Smooth muscle cell (in vitro differentiated cells): ENCODE measurements around the gene CDKL1. TPM values are rescaled to one million over a fixed set of nuclear protein-coding genes. Genes with fewer than 3 reads are reported as not detected.

Experiments
- DNase-seq: peaks from one replicate; lab custom pipeline; 2025; ENCODE audit not compliant: unreplicated experiment; lab: John Stamatoyannopoulos, UW
- H2AFZ ChIP-seq: fragments of 200-600 bp; sonication (generic); 2 replicates; pipeline ENCODE4 v1.6.0; 2016; ENCODE audit warnings: antibody characterized with exemption, low read depth, mild to moderate bottlenecking
- H3F3A ChIP-seq: fragments of 200-600 bp; sonication (generic); 2 replicates; pipeline ENCODE4 v1.6.0; 2017; ENCODE audit warnings: antibody characterized with exemption, low read depth
- H3K27ac ChIP-seq: fragments of 200-600 bp; sonication (generic); 2 replicates; pipeline ENCODE4 v1.5.1; 2016; ENCODE audit warnings: low read depth, mild to moderate bottlenecking
- H3K27me3 ChIP-seq: fragments of 200-600 bp; sonication (generic); 2 replicates; pipeline ENCODE4 v1.6.1; 2016; ENCODE audit warnings: low read depth, mild to moderate bottlenecking
- H3K36me3 ChIP-seq: fragments of 200-600 bp; sonication (generic); 2 replicates; pipeline ENCODE4 v1.5.1; 2016; ENCODE audit warnings: low read depth
- H3K4me1 ChIP-seq: fragments of 200-600 bp; sonication (generic); 2 replicates; pipeline ENCODE4 v1.5.1; 2016; ENCODE audit warnings: low read depth
- H3K4me2 ChIP-seq: fragments of 200-600 bp; sonication (generic); 2 replicates; pipeline ENCODE4 v1.6.0; 2016; ENCODE audit warnings: mild to moderate bottlenecking
- H3K4me3 ChIP-seq: fragments of 200-600 bp; sonication (generic); 2 replicates; pipeline ENCODE4 v1.5.1; 2016; ENCODE audit warnings: mild to moderate bottlenecking
- H3K79me2 ChIP-seq: fragments of 200-600 bp; sonication (generic); 2 replicates; pipeline ENCODE4 v1.6.0; 2016; ENCODE audit warnings: low read depth, mild to moderate bottlenecking
- H3K9ac ChIP-seq: fragments of 200-600 bp; sonication (generic); 2 replicates; pipeline ENCODE4 v1.6.0; 2016; ENCODE audit warnings: low read depth
- H3K9me3 ChIP-seq: fragments of 200-600 bp; sonication (generic); replicated peaks from 2 replicates; pipeline ENCODE4 v1.5.1; 2016; ENCODE audit warnings: low read depth
- H4K20me1 ChIP-seq: fragments of 200-600 bp; sonication (generic); 2 replicates; pipeline ENCODE4 v1.6.0; 2016; ENCODE audit warnings: low read depth
- CTCF ChIP-seq: fragments of 200-600 bp; sonication (generic); IDR thresholded peaks from 2 replicates; pipeline ENCODE4 v1.5.1; 2017; ENCODE audit warnings: borderline replicate concordance, mild to moderate bottlenecking, antibody characterized with exemption; ENCODE audit not compliant: insufficient read depth, poor library complexity, severe bottlenecking
- WGBS: methylation state at CpG from one replicate; pipeline ENCODE4 v1.1.7; 2016; ENCODE audit warnings: low lambda C conversion rate; 5-methylcytosine and 5-hydroxymethylcytosine counted together
- polyA plus RNA-seq: library from polyadenylated mRNA; unstranded; fragments of >200 nt; fragmentation: Nextera tagmentation; extraction: Ambion mirVana; gene quantifications from 2 replicates; pipeline ENCODE4 v1.2.1, GENCODE V29; 2016
- total RNA-seq: library from RNA; depleted of rRNA; stranded (reverse); fragments of >200 nt; gene quantifications from 2 replicates; pipeline ENCODE4 v1.2.3, GENCODE V29; 2014

Gene CDKL1
- total and polyA plus RNA-seq, 2 experiments from 2014 or later, result 1.6 to 4.9 TPM

DNA sequence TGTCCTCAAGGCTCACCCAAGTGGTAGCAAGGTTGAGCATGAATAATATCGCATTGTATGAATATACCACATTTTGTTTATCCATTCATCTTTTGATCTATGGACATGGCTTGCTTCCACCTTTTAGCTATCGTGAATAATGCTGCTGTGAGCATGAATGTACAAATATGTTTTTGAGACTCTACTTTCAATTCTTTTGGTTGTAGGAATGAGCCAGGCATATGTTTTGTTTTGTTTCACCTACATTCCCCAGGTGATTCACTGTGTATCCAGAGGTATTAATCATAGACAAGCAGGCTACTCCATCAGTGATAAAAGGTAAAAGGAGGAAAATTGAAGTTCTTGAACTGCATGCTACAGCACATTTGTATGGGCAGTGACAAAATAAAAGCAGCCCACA, 35.8 kb downstream of the CDKL1 start:
- no peaks in the 10 kb centered on the region for H3K36me3 ChIP-seq
- no peak overlapping the region for H3K4me2 ChIP-seq
- DNase-seq, result no peak
- H3K9ac ChIP-seq, result no peak overlapping the region
- H3K9me3 ChIP-seq, result no peaks in the 10 kb centered on the region
- WGBS, result 93% methylated on average over 2 of the region's 2 CpGs
- H3K4me3 ChIP-seq, result no peak overlapping the region
- H3K27me3 ChIP-seq, result no peaks in the 10 kb centered on the region
- H3F3A ChIP-seq, result no peaks in the 10 kb centered on the region
- H3K27ac ChIP-seq, result no peak overlapping the region
- TF ChIP-seq CTCF, result no peak
- H2AFZ ChIP-seq, result no peak overlapping the region
- H3K4me1 ChIP-seq, result no peaks in the 10 kb centered on the region
- no peaks in the 10 kb centered on the region for H3K79me2 ChIP-seq
- H4K20me1 ChIP-seq, result no peaks in the 10 kb centered on the region

- WGBS, result 99% methylated on average over 3 of the region's 3 CpGs
- Histone ChIP-seq H3K9ac (no peak overlapping the region), H3K4me1 (no peaks in the 10 kb centered on the region), H3K79me2 (no peaks in the 10 kb centered on the region), H3K9me3 (no peaks in the 10 kb centered on the region), H3F3A (no peaks in the 10 kb centered on the region), H3K4me3 (no peak overlapping the region), H3K27ac (no peak overlapping the region), H3K36me3 (no peaks in the 10 kb centered on the region), H3K4me2 (no peak overlapping the region), H3K27me3 (no peaks in the 10 kb centered on the region), H4K20me1 (no peaks in the 10 kb centered on the region), H2AFZ (no peak overlapping the region)
- DNase-seq, result no peak
- TF ChIP-seq CTCF, result no peak
Measured at GRCh38 chr14:50360093-50360492, 36.6 kb downstream of the CDKL1 start.

GRCh38 chr14:50359631-50360030, 37.0 kb downstream of the CDKL1 start:
- Histone ChIP-seq H3K27ac (no peak overlapping the region), H2AFZ (no peak overlapping the region), H3F3A (no peaks in the 10 kb centered on the region), H3K9me3 (no peaks in the 10 kb centered on the region), H3K27me3 (no peaks in the 10 kb centered on the region), H3K9ac (no peak overlapping the region), H4K20me1 (no peaks in the 10 kb centered on the region), H3K36me3 (no peaks in the 10 kb centered on the region), H3K4me3 (no peak overlapping the region), H3K4me2 (no peak overlapping the region), H3K79me2 (no peaks in the 10 kb centered on the region), H3K4me1 (no peaks in the 10 kb centered on the region)
- DNase-seq, result no peak
- no peak for TF ChIP-seq CTCF
- WGBS, result 95% methylated on average over 5 of the region's 5 CpGs

GRCh38 chr14:50357753-50358395, 38.8 kb downstream of the CDKL1 start:
- no peaks in the 10 kb centered on the region for H3K36me3 ChIP-seq
- no peaks in the 10 kb centered on the region for H3K27me3 ChIP-seq
- H4K20me1 ChIP-seq, result no peaks in the 10 kb centered on the region
- no peak overlapping the region for H3K27ac ChIP-seq
- H3K4me2 ChIP-seq, result no peak overlapping the region
- no peaks in the 10 kb centered on the region for H3K4me1 ChIP-seq
- H3K79me2 ChIP-seq, result no peaks in the 10 kb centered on the region
- no peaks in the 10 kb centered on the region for H3K9me3 ChIP-seq
- H3K4me3 ChIP-seq, result no peak overlapping the region
- DNase-seq, result no peak
- no peak overlapping the region for H3K9ac ChIP-seq
- 85% methylated on average over 4 of the region's 4 CpGs for WGBS
- TF ChIP-seq CTCF, result no peak
- H3F3A ChIP-seq, result no peaks in the 10 kb centered on the region
- no peak overlapping the region for H2AFZ ChIP-seq
